LNCaP clone FGC (cell line): ENCODE data around the gene U2AF2.

Source experiments
- DNase-seq: peaks from one replicate; pipeline ENCODE4 v3.0.0-alpha.2; 2011; ENCODE audit warnings: low read depth
- H3K4me3 ChIP-seq: 2 replicates; pipeline ENCODE4 v1.5.1; 2011; ENCODE audit warnings: mild to moderate bottlenecking, low read depth, low read length, control low read depth
- CTCF ChIP-seq: IDR thresholded peaks from 2 replicates; pipeline ENCODE4 v1.5.1; 2012; ENCODE audit warnings: mild to moderate bottlenecking; ENCODE audit not compliant: control insufficient read depth, insufficient read depth; ENCODE audit errors: extremely low read depth

U2AF2 gene

GRCh38 chr19:55652311-55653128, 2.3 kb upstream of the U2AF2 start:
- DNase-seq, result no peak
- TF ChIP-seq CTCF, result no peak
- no peak overlapping the region for H3K4me3 ChIP-seq

- peak; percentile 100 for TF ChIP-seq CTCF
- peak; percentile 97 for DNase-seq
- peak overlapping the region; percentile 90 for H3K4me3 ChIP-seq
These were observed 1.0 kb upstream of the U2AF2 start for GRCh38 chr19:55653651-55654322.

- peak overlapping the region; percentile 90 for H3K4me3 ChIP-seq
- TF ChIP-seq CTCF, result no peak
- DNase-seq, result peak; percentile 99
These were observed 440 bp upstream of the U2AF2 start for GRCh38 chr19:55654323-55654867.

GRCh38 chr19:55655648-55656040, 809 bp downstream of the U2AF2 start:
- TF ChIP-seq CTCF, result no peak
- no peak for DNase-seq
- H3K4me3 ChIP-seq, result peak overlapping the region; percentile 90

DNA sequence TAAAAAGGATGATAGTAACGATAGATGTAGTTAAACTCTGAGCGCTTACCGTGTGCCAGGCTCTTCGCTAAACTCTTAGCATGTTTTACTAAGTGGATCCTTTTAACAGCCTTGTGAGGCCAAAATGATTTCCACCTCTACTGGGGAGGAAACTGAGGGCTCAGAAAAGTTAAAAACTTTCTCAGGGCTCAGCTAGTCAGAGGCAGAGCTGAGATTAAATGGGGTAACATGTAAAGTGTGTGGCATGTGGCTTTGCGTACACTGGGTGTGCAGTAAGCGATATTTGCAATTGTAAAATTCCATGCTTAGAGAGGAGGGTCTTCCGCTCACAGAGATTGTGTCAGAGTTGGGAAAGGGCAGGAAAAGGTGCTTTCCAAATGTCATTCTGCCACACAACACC, 1.7 kb downstream of the U2AF2 start:
- DNase-seq, result no peak
- no peak for TF ChIP-seq CTCF
- H3K4me3 ChIP-seq, result peak overlapping the region; percentile 90

GRCh38 chr19:55656988-55657747, 2.3 kb downstream of the U2AF2 start:
- H3K4me3 ChIP-seq, result peak overlapping the region; percentile 90
- TF ChIP-seq CTCF, result no peak
- DNase-seq, result peak; percentile 53
